K562 (cell line): ENCODE data around the gene IL27RA. TPM values are rescaled to one million over a fixed set of nuclear protein-coding genes. Genes with fewer than 3 reads are reported as not detected.

ENCODE experiments used
- GTF2A2 ChIP-seq: IDR thresholded peaks from 2 replicates; pipeline ENCODE4 v1.6.1; 2016; ENCODE audit warnings: mild to moderate bottlenecking, missing genetic modification characterization, missing compliant biosample characterization
- HDAC3 ChIP-seq: fragments of 450-650 bp; IDR thresholded peaks from 2 replicates; pipeline ENCODE4 v1.6.1; 2018; ENCODE audit warnings: borderline replicate concordance, mild to moderate bottlenecking, moderate library complexity; ENCODE audit not compliant: partially characterized antibody
- IRF2 ChIP-seq: sonication (generic); formaldehyde crosslinking; IDR thresholded peaks from 2 replicates; pipeline ENCODE4 v1.8.1; 2022; ENCODE audit warnings: mild to moderate bottlenecking, missing genetic modification reagents
- SMARCA5 ChIP-seq: fragments of 450-650 bp; IDR thresholded peaks from 2 replicates; pipeline ENCODE4 v1.6.1; 2016
- SRSF3 ChIP-seq: fragments of 200-400 bp; formaldehyde crosslinking; IDR thresholded peaks from 2 replicates; pipeline ENCODE4 v1.6.1; 2016; ENCODE audit warnings: mild to moderate bottlenecking, low read length, moderate library complexity; ENCODE audit not compliant: insufficient read depth
- YY1 ChIP-seq, 3 experiments: IDR thresholded peaks; 2 replicates each; pipeline ENCODE4 v1.6.1; 2011; ENCODE audit warnings: low read length in 2 of 3, mild to moderate bottlenecking in 2 of 3, moderate library complexity in 2 of 3, borderline replicate concordance in 1 of 3, control low read depth in 1 of 3, low read depth in 1 of 3; ENCODE audit not compliant: insufficient read depth in 3 of 3, insufficient replicate concordance in 2 of 3, control insufficient read depth in 1 of 3, insufficient read length in 1 of 3; ENCODE audit errors: extremely low read depth in 1 of 3
- ZNF644 ChIP-seq: fragments of 200-800 bp; sonication (Bioruptor generic); IDR thresholded peaks from 2 replicates; pipeline ENCODE4 v1.6.1; 2016; ENCODE audit warnings: low read depth, missing genetic modification characterization, missing compliant biosample characterization
- polyA plus RNA-seq, 8 experiments: library from polyadenylated mRNA; depleted of rRNA in 4 of 8; stranded (reverse) in 5 of 8; unstranded in 3 of 8; fragments of >200 nt; fragmentation: Nextera tagmentation in 2 of 8; fragmentation: Illumina TruSeq in 1 of 8; extraction: Ambion mirVana in 2 of 8; extraction: Trizol in 1 of 8; gene quantifications; 2 replicates each; pipeline versions ENCODE4 v1.2.1 to v1.2.3, GENCODE V29; 2011 to 2014; ENCODE audit warnings: inconsistent platforms in 1 of 8, missing spikeins in 1 of 8
- total RNA-seq, 7 experiments: library from RNA; depleted of rRNA in 6 of 7; stranded (reverse); fragments of >200 nt in 6 of 7; fragmentation: Illumina TruSeq in 2 of 7; extraction: Trizol in 2 of 7; gene quantifications; 2 replicates each; pipeline versions ENCODE4 v1.2.1 to v1.2.3, GENCODE V29; 2011 to 2021; ENCODE audit warnings: low replicate concordance in 1 of 7
- TF ChIP-seq, protein P1 (sequence below): fragments of 250-450 bp; sonication (Bioruptor Pico); IDR thresholded peaks from 2 replicates; pipeline ENCODE4 v1.4.0; 2020
- TF ChIP-seq, protein P2 (sequence below): fragments of 450-650 bp; IDR thresholded peaks from 2 replicates; pipeline ENCODE4 v1.6.1; 2014; ENCODE audit warnings: low read depth, mild to moderate bottlenecking, moderate library complexity, borderline replicate concordance

Gene IL27RA
- total and polyA plus RNA-seq, 9 of the 15 experiments (the other 6 are each of a cell fraction or from before 2014, with no cell fraction given): 1.9 to 15.9 (median 12.0) TPM

DNA sequence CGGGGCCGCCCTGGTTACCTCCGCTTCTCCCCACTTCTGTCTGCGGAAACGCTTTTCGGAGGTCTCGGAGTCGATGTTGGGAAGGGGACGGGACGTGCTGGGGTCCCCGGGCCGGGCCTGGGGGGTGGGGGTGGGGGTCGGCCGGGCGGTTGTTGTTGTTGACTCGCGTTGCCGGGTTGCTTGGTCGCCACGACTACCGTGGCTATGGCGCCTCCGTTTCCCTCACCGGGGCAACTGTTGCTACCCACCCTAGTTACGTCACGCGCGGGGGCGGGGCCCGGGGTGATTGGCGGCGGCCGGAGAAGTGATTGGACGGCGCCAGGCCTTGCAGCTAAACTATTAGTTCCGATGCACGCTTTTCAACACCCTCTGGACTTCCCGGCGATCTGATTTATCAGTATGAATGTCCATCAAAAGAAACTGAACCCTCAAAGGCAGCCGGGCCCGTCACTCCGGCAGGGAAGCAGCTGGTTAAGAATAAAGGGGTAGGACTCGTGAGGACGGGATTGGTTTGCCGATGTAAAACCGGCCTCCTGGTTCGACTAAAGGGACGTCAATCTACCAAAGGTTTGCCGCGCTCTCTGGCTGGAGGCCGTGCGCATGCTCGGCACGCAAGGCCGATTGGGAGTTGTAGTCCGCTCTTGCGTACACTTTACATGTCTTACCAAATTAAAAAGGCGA lies 25.3 kb upstream of the IL27RA start, which contains the start of gene RFX1 (continued):
- no peak for TF ChIP-seq IRF2 (CRISPR knock-in tag)
- TF ChIP-seq YY1 (IDR thresholded peaks at IDR 0.05; ENCODE audit: borderline replicate concordance in 1 of 3, control insufficient read depth in 1 of 3, extremely low read depth in 1 of 3, insufficient read depth in 3 of 3, insufficient read length in 1 of 3, insufficient replicate concordance in 2 of 3, low read depth in 1 of 3, low read length in 2 of 3): peak; percentile 37 to 86 (median 79)
- TF ChIP-seq SMARCA5: no peak
- no peak for TF ChIP-seq SRSF3
- no peak for TF ChIP-seq ZNF644 (tag)
- TF ChIP-seq HDAC3: no peak
- TF ChIP-seq, protein P1, sequence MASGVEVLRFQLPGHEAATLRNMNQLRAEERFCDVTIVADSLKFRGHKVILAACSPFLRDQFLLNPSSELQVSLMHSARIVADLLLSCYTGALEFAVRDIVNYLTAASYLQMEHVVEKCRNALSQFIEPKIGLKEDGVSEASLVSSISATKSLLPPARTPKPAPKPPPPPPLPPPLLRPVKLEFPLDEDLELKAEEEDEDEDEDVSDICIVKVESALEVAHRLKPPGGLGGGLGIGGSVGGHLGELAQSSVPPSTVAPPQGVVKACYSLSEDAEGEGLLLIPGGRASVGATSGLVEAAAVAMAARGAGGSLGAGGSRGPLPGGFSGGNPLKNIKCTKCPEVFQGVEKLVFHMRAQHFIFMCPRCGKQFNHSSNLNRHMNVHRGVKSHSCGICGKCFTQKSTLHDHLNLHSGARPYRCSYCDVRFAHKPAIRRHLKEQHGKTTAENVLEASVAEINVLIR (CRISPR knock-in tag): peak; percentile 88
- TF ChIP-seq, protein P2, sequence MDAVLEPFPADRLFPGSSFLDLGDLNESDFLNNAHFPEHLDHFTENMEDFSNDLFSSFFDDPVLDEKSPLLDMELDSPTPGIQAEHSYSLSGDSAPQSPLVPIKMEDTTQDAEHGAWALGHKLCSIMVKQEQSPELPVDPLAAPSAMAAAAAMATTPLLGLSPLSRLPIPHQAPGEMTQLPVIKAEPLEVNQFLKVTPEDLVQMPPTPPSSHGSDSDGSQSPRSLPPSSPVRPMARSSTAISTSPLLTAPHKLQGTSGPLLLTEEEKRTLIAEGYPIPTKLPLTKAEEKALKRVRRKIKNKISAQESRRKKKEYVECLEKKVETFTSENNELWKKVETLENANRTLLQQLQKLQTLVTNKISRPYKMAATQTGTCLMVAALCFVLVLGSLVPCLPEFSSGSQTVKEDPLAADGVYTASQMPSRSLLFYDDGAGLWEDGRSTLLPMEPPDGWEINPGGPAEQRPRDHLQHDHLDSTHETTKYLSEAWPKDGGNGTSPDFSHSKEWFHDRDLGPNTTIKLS: no peak; the same call in none of the 2 replicates
- peak; percentile 58; the same call in 1 of the 2 replicates for TF ChIP-seq GTF2A2
